Activated CD4-positive, alpha-beta memory T cell treated with anti-CD3 and anti-CD28 coated beads for 36 hours (primary cell): ENCODE results near the gene YAP1. TPM values are rescaled to one million over a fixed set of nuclear protein-coding genes. Genes with fewer than 3 reads are reported as not detected.

Experiments used
- CTCF ChIA-PET: fragments of 350-600 bp; sonication (Branson Sonifier 250); formaldehyde crosslinking; loops from one replicate; lab custom pipeline; 2021; ENCODE audit warnings: antibody characterized with exemption, inconsistent platforms; lab: Charles Lee
- POLR2A ChIA-PET: fragments of 350-600 bp; sonication (Branson Sonifier 250); formaldehyde crosslinking; loops from one replicate; lab custom pipeline; 2021; ENCODE audit warnings: antibody characterized with exemption; lab: Charles Lee
- DNase-seq: peaks from one replicate; pipeline ENCODE4 v3.0.0-alpha.2; 2020
- H3K27ac Mint-ChIP-seq: one replicate; pipeline ENCODE4 v1.8.0; 2021; ENCODE audit warnings: mixed read lengths
- H3K27me3 Mint-ChIP-seq: one replicate; pipeline ENCODE4 v1.8.0; 2021; ENCODE audit warnings: mixed read lengths
- H3K36me3 Mint-ChIP-seq: one replicate; pipeline ENCODE4 v1.8.0; 2021; ENCODE audit warnings: mixed read lengths
- H3K4me1 Mint-ChIP-seq: one replicate; pipeline ENCODE4 v1.8.0; 2021; ENCODE audit warnings: low read depth, mixed read lengths
- H3K4me3 Mint-ChIP-seq: one replicate; pipeline ENCODE4 v1.8.0; 2021; ENCODE audit warnings: mild to moderate bottlenecking, mixed read lengths
- H3K9me3 Mint-ChIP-seq: one replicate; pipeline ENCODE4 v1.8.0; 2021; ENCODE audit warnings: mixed read lengths
- intact Hi-C: fragments of 100-400 bp; cut with micrococcal nuclease; formaldehyde crosslinking; loops from one replicate; pipeline ENCODE4 v1.15.1; 2023
- total RNA-seq, 2 experiments: library from RNA; stranded (reverse); gene quantifications; one replicate each; pipeline ENCODE4 v1.2.3, GENCODE V29; 2021

Gene YAP1
- total RNA-seq, 2 experiments from 2014 or later = 0.24 to 0.71 TPM

DNA sequence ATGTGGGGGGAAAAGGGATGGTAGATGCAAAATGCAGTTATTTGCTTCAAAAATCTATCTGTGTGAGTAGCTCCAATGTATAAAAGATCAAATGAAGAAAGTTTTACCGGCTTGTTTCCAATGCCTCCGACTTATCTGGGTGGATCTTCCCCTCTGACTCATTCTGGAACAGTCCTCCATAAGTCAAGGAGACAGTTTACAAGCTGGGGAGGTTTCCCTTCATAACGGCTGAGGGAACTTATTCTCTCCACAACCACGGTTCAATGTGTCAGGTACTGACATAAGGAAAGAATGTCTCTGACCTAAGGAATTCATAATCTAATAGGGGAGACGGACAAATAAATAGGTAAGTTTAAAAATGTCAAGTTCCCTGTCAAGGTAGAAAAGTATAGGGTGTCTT lies 157.4 kb downstream of the YAP1 start:
- ChIA-PET POLR2A (interaction anchor here (0.6 kb wide), 1 partner anchor 50 kb away, joined by 5 read pairs; no protein-coding TSS in a partner anchor), CTCF (interaction anchor here (1.2 to 3.4 kb wide), 5 partner anchors 7 to 346 kb away, joined by 3 to 19 read pairs (median 10); no protein-coding TSS in a partner anchor)
- H3K4me1 Mint-ChIP-seq = peaks cover 29% of the 10 kb centered on the region
- no peaks in the 10 kb centered on the region for H3K27me3 Mint-ChIP-seq
- no peak overlapping the region for H3K4me3 Mint-ChIP-seq
- intact Hi-C loops = loop anchor here (1.0 to 5.0 kb wide), 6 partner anchors 12 to 353 kb away; partner anchors contain the start of genes BIRC3, CEP126 and YAP1
- no peak for DNase-seq
- no peak overlapping the region for H3K27ac Mint-ChIP-seq
- H3K36me3 Mint-ChIP-seq = no peaks in the 10 kb centered on the region
- no peaks in the 10 kb centered on the region for H3K9me3 Mint-ChIP-seq

DNA sequence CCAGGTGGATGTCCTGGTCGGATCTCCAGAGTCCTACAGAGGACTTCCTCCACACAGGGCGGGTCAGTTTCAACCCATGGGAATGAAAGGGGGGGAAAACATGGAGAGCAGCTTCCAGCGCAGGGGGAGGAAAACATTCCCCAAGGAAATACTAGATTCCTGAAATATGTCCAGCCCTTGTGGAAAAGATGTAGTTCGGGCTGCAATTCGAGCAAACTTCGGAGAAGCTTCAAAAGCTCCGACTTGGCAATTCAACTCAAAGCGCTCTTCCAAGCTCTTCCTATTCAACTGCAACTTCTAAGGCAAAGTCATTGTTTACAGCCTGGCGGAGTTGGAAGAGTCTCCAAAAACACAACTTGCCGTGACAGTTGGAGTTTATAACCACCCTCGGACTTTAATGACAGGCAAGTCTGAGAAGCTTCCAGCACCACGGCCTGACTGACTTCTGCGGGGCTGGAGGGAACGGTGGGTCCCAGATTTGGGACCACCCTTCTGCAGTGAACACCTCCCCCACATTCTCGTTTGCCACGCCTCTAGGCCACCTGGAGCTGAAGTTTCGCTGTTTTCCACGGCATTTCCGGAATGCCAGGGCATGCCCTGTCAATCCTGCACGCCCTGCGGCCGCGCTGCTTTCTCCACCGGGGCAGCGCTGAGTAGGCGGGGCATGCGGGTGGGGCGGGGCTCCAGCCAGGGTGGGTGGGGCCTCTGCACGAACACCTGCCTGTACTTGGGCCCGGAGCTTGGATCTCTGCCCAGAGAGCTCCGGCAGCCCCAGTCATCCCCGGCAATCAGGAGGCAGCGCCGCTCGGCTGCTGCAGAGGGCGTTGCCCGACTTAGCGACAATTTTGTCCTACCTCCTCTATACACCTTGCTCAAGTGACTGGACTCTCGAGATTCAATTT lies 158.1 kb downstream of the YAP1 start:
- H3K27me3 Mint-ChIP-seq = no peaks in the 10 kb centered on the region
- no peak overlapping the region for H3K27ac Mint-ChIP-seq
- H3K36me3 Mint-ChIP-seq = no peaks in the 10 kb centered on the region
- peak overlapping the region; percentile 24 for H3K4me3 Mint-ChIP-seq
- peaks cover 31% of the 10 kb centered on the region for H3K4me1 Mint-ChIP-seq
- POLR2A ChIA-PET = no interaction called here
- CTCF ChIA-PET = interaction anchor here (0.9 to 3.4 kb wide), 13 partner anchors 8 to 796 kb away, joined by 3 to 19 read pairs (median 6); no protein-coding TSS in a partner anchor
- peak; percentile 92 for DNase-seq
- intact Hi-C loops = loop anchor here (1.0 to 5.0 kb wide), 6 partner anchors 11 to 354 kb away; partner anchors contain the start of genes BIRC3, CEP126 and YAP1
- H3K9me3 Mint-ChIP-seq = no peaks in the 10 kb centered on the region

DNA sequence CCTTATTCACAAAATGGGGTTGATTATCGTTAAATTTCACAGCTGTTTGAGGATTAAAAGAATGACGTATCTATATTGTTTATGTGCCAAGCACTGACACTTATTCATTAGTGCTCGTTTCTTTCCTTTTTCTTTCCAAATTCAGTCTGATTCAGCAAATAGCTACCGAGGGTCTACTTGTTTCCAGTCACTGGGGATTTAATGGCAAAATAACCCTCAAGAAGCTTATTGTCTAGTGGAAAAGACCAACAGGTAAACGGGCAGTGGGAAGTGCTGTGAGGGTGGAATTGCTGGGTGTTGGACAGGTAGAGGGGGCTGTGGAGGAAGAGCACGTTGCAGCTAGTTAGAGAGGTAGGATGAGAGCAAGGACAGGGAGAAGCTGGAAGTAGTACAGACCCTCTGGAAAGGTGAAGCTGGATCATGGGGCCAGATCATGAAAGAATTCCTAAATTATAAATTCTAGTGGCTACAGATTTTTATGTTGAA lies 158.8 kb downstream of the YAP1 start:
- Mint-ChIP-seq H3K27me3 (no peaks in the 10 kb centered on the region), H3K27ac (no peak overlapping the region), H3K4me3 (peak overlapping the region; percentile 24), H3K36me3 (no peaks in the 10 kb centered on the region), H3K9me3 (no peaks in the 10 kb centered on the region), H3K4me1 (peaks cover 31% of the 10 kb centered on the region)
- CTCF ChIA-PET = interaction anchor here (0.6 to 3.4 kb wide), 15 partner anchors 9 to 796 kb away, joined by 3 to 19 read pairs (median 5); no protein-coding TSS in a partner anchor
- POLR2A ChIA-PET = no interaction called here
- intact Hi-C loops = loop anchor here (1.0 to 5.0 kb wide), 6 partner anchors 10 to 354 kb away; partner anchors contain the start of genes BIRC3, CEP126 and YAP1
- no peak for DNase-seq

DNA sequence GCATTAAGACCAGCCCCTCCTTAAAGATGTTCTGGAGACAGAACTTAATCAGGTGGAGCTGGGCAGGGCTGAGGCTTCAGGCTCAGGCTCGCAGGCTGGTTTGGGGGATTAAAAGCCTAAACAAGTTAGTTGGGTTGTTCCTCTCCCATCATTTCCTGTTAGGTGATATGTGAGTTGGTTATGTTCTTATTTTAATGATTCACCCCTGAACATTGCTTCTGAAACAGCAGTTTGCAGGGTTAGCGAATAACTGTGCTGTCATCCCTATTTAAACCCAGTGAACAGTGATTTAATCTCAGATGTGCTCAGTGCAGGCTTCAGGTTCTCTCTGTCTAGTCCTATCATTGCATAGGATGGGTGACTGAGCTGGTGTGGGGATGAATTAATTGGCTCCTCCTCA lies 159.7 kb downstream of the YAP1 start:
- Mint-ChIP-seq H3K27me3 (peaks cover 4% of the 10 kb centered on the region), H3K36me3 (no peaks in the 10 kb centered on the region), H3K4me1 (peaks cover 31% of the 10 kb centered on the region), H3K9me3 (no peaks in the 10 kb centered on the region), H3K4me3 (peak overlapping the region; percentile 30), H3K27ac (no peak overlapping the region)
- CTCF ChIA-PET = interaction anchor here (1.4 to 3.4 kb wide), 6 partner anchors 10 to 396 kb away, joined by 5 to 19 read pairs (median 11); no protein-coding TSS in a partner anchor
- POLR2A ChIA-PET = no interaction called here
- DNase-seq = peak; percentile 24
- intact Hi-C loops = loop anchor here (2.0 to 5.0 kb wide), 3 partner anchors 158 to 355 kb away; partner anchors contain the start of genes CEP126 and YAP1

DNA sequence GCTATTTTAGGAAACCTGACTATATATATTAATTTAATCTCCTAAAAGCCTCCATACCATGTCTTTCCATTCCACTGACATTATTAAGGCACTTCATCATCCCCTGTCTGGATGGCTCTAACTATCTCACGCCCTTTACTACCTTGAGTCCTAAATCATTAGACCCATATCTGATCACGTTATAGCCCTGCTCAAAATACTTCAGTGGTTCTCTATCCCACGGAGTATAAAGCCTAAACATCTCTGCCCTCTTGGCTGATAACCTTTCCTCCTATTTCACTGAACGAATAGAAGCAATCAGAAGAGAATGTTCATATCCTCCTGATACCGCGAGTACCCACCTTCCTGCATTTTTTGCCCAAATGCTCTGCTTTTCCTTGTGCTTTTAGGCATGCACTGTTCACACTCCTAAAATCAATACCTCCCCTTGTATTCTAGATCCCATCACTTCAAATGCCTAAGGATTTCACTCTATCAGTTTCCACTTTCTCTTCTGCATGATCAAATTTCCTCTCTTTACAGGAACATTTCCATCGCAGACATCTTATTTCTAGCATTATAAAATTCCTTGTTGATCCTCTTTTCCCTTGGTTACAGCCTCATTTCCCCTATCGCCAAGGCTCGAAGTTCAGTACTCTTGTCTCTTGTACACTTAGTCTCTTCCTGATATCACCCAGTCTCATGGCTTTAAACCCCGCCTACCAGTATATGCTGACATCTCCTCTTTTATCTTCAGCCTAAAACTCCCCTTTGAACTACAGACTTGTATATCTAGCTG lies 162.0 kb downstream of the YAP1 start:
- Mint-ChIP-seq H3K4me3 (no peak overlapping the region), H3K4me1 (peaks cover 31% of the 10 kb centered on the region), H3K27me3 (peaks cover 13% of the 10 kb centered on the region), H3K9me3 (no peaks in the 10 kb centered on the region), H3K27ac (no peak overlapping the region), H3K36me3 (no peaks in the 10 kb centered on the region)
- intact Hi-C loops = no loop called here
- POLR2A ChIA-PET = no interaction called here
- CTCF ChIA-PET = no interaction called here
- DNase-seq = no peak

DNA sequence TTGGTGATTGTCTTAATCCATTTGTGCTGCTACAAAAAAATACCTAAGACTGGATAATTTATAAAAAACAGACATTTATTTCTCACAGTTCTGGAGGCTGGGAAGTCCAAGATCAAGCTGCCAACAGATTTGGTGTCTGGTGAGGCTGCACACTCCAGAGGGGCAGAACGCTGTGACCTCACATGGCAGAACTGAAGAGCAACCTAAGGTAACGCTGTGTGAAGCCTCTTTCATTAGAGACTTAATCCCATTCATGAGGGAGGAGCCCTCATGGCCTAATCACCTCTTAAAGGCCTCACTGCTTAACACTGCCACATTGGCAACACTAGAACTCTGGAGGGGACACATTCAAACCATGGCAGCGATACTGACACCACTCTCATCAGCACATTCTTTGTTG lies 164.4 kb downstream of the YAP1 start:
- Mint-ChIP-seq H3K9me3 (no peaks in the 10 kb centered on the region), H3K4me3 (no peak overlapping the region), H3K36me3 (no peaks in the 10 kb centered on the region), H3K27ac (no peak overlapping the region), H3K4me1 (peaks cover 16% of the 10 kb centered on the region), H3K27me3 (peaks cover 13% of the 10 kb centered on the region)
- ChIA-PET CTCF (interaction anchor here (1.0 to 1.1 kb wide), 2 partner anchors 13 to 339 kb away, joined by 3 to 4 read pairs; no protein-coding TSS in a partner anchor), POLR2A (no interaction called here)
- intact Hi-C loops = loop anchor here (5.0 kb wide), 1 partner anchor 288 kb away; no protein-coding TSS in a partner anchor
- no peak for DNase-seq

DNA sequence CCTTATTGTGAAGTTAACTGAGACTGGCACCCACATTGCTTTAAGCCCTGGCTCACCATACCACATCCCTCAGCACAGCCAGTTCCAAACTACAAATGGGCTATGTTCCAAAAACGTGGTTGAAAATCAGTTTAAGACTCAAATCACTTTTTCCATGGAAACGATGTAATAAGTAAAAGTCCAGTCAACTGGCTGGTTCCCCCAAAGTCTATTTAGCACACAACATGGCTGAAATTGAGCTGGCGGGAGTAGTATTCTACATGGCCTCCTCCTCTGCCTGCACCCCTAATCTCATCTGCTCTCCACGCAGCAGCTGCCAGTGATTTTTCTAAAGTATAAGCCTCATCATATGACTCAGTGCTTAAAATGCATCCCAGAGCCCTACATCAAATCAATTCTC lies 166.1 kb downstream of the YAP1 start:
- Mint-ChIP-seq H3K27ac (no peak overlapping the region), H3K4me3 (no peak overlapping the region), H3K27me3 (peaks cover 21% of the 10 kb centered on the region), H3K4me1 (peaks cover 14% of the 10 kb centered on the region), H3K9me3 (no peaks in the 10 kb centered on the region), H3K36me3 (no peaks in the 10 kb centered on the region)
- no peak for DNase-seq
- ChIA-PET POLR2A (no interaction called here), CTCF (no interaction called here)
- intact Hi-C loops = loop anchor here (5.0 kb wide), 1 partner anchor 286 kb away; no protein-coding TSS in a partner anchor

DNA sequence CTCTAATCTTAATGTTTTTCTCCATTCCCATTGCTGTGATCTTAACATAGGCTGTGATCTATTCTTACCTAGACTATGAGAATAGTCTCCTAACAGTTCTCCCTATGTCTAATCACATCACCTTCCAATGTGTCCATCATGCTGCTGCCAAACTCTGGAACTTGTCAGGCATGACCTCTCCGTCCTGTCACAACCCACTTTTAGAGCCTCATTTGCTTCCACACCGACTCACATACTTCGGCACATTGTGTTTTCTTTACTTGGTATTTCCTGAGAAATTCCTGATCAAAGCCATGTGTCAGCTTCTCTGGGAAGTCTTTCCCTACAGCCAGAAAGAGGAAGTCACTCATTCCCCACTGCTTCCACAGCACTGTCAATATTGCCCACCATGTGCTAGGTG lies 166.5 kb downstream of the YAP1 start:
- ChIA-PET POLR2A (no interaction called here), CTCF (no interaction called here)
- Mint-ChIP-seq H3K4me1 (peaks cover 14% of the 10 kb centered on the region), H3K27ac (no peak overlapping the region), H3K27me3 (peaks cover 21% of the 10 kb centered on the region), H3K36me3 (no peaks in the 10 kb centered on the region), H3K4me3 (no peak overlapping the region), H3K9me3 (no peaks in the 10 kb centered on the region)
- intact Hi-C loops = loop anchor here (5.0 kb wide), 1 partner anchor 286 kb away; no protein-coding TSS in a partner anchor
- DNase-seq = no peak

DNA sequence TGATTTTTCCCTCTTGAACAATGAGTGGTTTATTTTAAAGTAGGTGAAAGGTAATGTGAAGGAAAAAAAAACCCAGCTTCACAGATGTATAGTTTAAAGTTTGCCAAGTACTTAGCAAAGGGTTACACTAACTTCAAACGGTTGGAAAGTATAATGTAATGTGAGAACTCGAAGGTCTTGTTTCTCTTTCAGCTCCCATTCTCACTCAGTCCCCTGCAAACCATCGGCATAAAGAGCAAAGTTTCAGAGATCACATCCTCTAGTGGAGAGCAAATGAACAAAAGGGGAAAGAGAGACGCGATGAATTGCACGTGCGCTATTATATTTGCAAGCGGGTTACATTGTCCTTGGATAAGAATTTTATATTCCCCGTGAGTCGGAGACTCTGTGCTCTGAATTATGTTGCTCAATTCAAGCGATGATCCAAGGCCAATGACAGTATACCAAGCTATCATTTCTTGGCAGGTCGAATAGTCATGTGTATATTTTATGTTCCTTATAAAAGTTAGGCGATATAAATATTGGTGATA lies 169.5 kb downstream of the YAP1 start:
- Mint-ChIP-seq H3K9me3 (no peaks in the 10 kb centered on the region), H3K27ac (no peak overlapping the region), H3K4me3 (no peak overlapping the region), H3K4me1 (peaks cover 10% of the 10 kb centered on the region), H3K36me3 (no peaks in the 10 kb centered on the region), H3K27me3 (peaks cover 17% of the 10 kb centered on the region)
- intact Hi-C loops = loop anchor here (1.0 to 5.0 kb wide), 2 partner anchors 11 to 283 kb away; no protein-coding TSS in a partner anchor
- no peak for DNase-seq
- POLR2A ChIA-PET = interaction anchor here (1.1 kb wide), 1 partner anchor 16 kb away, joined by 5 read pairs; no protein-coding TSS in a partner anchor
- CTCF ChIA-PET = interaction anchor here (0.8 to 2.3 kb wide), 7 partner anchors 9 to 333 kb away, joined by 3 to 12 read pairs (median 5); no protein-coding TSS in a partner anchor

DNA sequence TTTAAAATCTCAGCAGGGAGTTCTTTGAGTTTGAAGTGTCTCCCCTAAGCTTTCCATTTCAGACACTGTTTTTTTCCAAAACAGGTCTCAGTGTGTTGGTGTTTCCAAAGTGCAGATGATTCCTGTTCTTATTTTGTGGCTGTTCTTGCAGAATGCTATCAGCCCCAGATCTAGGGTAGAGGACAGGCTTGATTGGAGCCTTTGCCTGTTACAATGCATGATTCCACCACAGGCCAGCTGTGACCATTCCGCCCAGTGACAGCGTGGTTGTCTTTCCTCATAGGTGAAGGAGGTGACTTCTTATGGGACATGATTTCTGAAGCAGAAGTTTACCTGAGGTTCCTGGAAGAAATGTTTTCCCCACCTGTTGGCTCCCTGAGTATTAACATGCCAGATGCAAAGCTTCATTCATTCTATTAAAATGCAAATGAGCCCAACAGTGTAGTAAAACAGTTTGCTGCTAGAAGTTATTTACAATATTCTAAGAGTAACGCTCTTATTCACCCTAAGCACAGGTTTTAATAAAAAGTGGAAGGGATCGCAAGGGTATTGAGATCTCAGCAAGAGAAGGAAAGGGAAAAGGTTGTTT lies 170.1 kb downstream of the YAP1 start:
- Mint-ChIP-seq H3K27ac (no peak overlapping the region), H3K27me3 (peaks cover 17% of the 10 kb centered on the region), H3K4me1 (peaks cover 10% of the 10 kb centered on the region), H3K4me3 (no peak overlapping the region), H3K9me3 (no peaks in the 10 kb centered on the region), H3K36me3 (no peaks in the 10 kb centered on the region)
- ChIA-PET CTCF (interaction anchor here (0.7 to 2.3 kb wide), 5 partner anchors 9 to 62 kb away, joined by 3 to 12 read pairs (median 8); no protein-coding TSS in a partner anchor), POLR2A (interaction anchor here (1.1 kb wide), 1 partner anchor 15 kb away, joined by 5 read pairs; no protein-coding TSS in a partner anchor)
- intact Hi-C loops = no loop called here
- DNase-seq = no peak
